ENCODE data around the gene SYT14. TPM values are rescaled to one million over a fixed set of nuclear protein-coding genes. Genes with fewer than 3 reads are reported as not detected.
A peak's percentile ranks its signal among the peaks of the same experiment; 100 is the strongest.

The SYT14 gene
- total RNA-seq, 1 experiment from 2014 or later = 12.0 TPM

DNA sequence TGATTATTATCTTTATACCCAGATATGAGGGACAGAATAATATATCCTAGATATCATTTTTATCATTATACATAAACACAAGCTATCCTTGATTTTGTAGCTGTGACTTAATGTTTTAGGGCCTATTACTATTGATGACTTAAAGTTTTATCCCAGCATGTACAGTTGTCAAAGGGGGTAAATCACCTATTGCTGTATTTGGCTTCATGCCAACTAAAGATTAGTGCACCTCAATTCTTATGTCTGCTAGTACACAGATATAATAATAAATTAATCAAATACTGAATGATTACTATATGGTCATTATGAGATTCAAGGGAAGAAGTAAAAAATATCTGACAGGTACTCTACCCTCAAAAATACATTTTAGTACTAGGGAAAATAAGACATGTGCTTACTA lies 84.0 kb downstream of the SYT14 start (continued):
- TF ChIP-seq MYBL2 (CRISPR knock-in tag; IDR thresholded peaks at IDR 0.05) = no peak
- TF ChIP-seq SP1 (CRISPR knock-in tag; conservative IDR thresholded peaks at IDR 0.05) = no peak
- TF ChIP-seq, protein P1, sequence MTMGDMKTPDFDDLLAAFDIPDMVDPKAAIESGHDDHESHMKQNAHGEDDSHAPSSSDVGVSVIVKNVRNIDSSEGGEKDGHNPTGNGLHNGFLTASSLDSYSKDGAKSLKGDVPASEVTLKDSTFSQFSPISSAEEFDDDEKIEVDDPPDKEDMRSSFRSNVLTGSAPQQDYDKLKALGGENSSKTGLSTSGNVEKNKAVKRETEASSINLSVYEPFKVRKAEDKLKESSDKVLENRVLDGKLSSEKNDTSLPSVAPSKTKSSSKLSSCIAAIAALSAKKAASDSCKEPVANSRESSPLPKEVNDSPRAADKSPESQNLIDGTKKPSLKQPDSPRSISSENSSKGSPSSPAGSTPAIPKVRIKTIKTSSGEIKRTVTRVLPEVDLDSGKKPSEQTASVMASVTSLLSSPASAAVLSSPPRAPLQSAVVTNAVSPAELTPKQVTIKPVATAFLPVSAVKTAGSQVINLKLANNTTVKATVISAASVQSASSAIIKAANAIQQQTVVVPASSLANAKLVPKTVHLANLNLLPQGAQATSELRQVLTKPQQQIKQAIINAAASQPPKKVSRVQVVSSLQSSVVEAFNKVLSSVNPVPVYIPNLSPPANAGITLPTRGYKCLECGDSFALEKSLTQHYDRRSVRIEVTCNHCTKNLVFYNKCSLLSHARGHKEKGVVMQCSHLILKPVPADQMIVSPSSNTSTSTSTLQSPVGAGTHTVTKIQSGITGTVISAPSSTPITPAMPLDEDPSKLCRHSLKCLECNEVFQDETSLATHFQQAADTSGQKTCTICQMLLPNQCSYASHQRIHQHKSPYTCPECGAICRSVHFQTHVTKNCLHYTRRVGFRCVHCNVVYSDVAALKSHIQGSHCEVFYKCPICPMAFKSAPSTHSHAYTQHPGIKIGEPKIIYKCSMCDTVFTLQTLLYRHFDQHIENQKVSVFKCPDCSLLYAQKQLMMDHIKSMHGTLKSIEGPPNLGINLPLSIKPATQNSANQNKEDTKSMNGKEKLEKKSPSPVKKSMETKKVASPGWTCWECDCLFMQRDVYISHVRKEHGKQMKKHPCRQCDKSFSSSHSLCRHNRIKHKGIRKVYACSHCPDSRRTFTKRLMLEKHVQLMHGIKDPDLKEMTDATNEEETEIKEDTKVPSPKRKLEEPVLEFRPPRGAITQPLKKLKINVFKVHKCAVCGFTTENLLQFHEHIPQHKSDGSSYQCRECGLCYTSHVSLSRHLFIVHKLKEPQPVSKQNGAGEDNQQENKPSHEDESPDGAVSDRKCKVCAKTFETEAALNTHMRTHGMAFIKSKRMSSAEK (CRISPR knock-in tag; IDR thresholded peaks at IDR 0.05; ENCODE audit: borderline replicate concordance) = no peak
- TF ChIP-seq, protein P2, sequence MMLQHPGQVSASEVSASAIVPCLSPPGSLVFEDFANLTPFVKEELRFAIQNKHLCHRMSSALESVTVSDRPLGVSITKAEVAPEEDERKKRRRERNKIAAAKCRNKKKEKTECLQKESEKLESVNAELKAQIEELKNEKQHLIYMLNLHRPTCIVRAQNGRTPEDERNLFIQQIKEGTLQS (CRISPR knock-in tag; conservative IDR thresholded peaks at IDR 0.05) = no peak
- no peak for TF ChIP-seq GABPB1 (CRISPR knock-in tag; IDR thresholded peaks at IDR 0.05)
- no peak for TF ChIP-seq MXD4 (CRISPR knock-in tag; IDR thresholded peaks at IDR 0.05; ENCODE audit: borderline replicate concordance)
- no peak for TF ChIP-seq SMAD3 (CRISPR knock-in tag; IDR thresholded peaks at IDR 0.05; ENCODE audit: borderline replicate concordance)
- TF ChIP-seq, protein P3, sequence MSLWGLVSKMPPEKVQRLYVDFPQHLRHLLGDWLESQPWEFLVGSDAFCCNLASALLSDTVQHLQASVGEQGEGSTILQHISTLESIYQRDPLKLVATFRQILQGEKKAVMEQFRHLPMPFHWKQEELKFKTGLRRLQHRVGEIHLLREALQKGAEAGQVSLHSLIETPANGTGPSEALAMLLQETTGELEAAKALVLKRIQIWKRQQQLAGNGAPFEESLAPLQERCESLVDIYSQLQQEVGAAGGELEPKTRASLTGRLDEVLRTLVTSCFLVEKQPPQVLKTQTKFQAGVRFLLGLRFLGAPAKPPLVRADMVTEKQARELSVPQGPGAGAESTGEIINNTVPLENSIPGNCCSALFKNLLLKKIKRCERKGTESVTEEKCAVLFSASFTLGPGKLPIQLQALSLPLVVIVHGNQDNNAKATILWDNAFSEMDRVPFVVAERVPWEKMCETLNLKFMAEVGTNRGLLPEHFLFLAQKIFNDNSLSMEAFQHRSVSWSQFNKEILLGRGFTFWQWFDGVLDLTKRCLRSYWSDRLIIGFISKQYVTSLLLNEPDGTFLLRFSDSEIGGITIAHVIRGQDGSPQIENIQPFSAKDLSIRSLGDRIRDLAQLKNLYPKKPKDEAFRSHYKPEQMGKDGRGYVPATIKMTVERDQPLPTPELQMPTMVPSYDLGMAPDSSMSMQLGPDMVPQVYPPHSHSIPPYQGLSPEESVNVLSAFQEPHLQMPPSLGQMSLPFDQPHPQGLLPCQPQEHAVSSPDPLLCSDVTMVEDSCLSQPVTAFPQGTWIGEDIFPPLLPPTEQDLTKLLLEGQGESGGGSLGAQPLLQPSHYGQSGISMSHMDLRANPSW (CRISPR knock-in tag; conservative IDR thresholded peaks at IDR 0.05; ENCODE audit: low read depth) = no peak

DNA sequence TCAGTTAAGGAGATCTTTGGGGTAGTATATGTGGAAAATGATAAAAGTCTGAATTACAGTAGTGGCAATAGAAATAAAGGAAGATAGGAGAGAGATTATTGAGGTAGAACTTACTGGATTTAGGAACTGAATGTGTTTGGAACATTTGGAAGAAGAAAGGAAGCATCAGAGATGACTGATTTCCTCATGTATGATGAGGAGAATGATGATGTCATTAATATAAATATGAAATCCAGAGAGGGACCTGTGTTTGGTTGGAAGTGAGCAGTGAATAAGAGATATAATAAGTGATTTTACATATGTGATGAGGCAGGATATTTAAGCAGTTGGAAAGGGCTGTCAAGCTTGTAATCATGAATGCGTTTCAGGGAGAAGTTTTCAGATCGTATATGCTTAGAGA lies 86.3 kb downstream of the SYT14 start:
- H3K9me3 Mint-ChIP-seq = peaks cover 7% of the 10 kb centered on the region
- no peak overlapping the region for H3K27ac Mint-ChIP-seq
- POLR2A ChIA-PET = no interaction called here
- H3K27me3 Mint-ChIP-seq (ENCODE audit: low read depth) = no peaks in the 10 kb centered on the region
- peaks cover 2% of the 10 kb centered on the region for H3K36me3 Mint-ChIP-seq
- CTCF ChIA-PET = no interaction called here
- TF ChIP-seq ZNF121 (CRISPR knock-in tag; IDR thresholded peaks at IDR 0.05) = no peak
- TF ChIP-seq, protein P4, sequence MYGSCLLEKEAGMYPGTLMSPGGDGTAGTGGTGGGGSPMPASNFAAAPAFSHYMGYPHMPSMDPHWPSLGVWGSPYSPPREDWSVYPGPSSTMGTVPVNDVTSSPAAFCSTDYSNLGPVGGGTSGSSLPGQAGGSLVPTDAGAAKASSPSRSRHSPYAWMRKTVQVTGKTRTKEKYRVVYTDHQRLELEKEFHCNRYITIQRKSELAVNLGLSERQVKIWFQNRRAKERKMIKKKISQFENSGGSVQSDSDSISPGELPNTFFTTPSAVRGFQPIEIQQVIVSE (CRISPR knock-in tag; IDR thresholded peaks at IDR 0.05; ENCODE audit: borderline replicate concordance) = no peak
- TF ChIP-seq, protein P5, sequence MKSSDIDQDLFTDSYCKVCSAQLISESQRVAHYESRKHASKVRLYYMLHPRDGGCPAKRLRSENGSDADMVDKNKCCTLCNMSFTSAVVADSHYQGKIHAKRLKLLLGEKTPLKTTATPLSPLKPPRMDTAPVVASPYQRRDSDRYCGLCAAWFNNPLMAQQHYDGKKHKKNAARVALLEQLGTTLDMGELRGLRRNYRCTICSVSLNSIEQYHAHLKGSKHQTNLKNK (CRISPR knock-in tag; IDR thresholded peaks at IDR 0.05) = no peak
- TF ChIP-seq ZNF416 (CRISPR knock-in tag; IDR thresholded peaks at IDR 0.05) = no peak
- ATAC-seq (no peak), DNase-seq (ENCODE audit: low spot score) (no peak)
- H3K4me1 Mint-ChIP-seq = no peaks in the 10 kb centered on the region
- H3K4me3 Mint-ChIP-seq = no peak overlapping the region

DNA sequence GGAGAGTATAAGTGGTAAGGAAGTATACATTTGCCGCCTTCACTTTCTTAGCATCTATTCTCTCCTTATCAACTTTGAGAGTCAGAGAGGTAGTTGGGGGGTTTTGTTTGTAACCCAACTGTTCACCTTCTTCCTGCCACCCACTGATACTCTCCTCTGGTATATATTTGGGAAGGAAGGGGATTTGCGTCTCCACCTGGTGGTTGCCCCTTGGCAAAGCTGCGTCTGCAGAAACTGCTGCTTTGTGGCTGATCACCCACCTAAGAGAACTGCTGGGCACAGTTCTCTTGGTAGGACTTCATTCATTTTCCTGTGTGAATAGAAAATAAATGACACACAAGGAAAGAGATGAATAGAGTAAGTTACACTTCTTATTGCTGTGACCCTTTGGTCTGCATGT lies 87.0 kb downstream of the SYT14 start:
- peaks cover 13% of the 10 kb centered on the region for H3K9me3 Mint-ChIP-seq
- H3K4me1 Mint-ChIP-seq = no peaks in the 10 kb centered on the region
- H3K27me3 Mint-ChIP-seq (ENCODE audit: low read depth) = no peaks in the 10 kb centered on the region
- no peak overlapping the region for H3K27ac Mint-ChIP-seq
- ChIA-PET POLR2A (no interaction called here), CTCF (interaction anchor here (1.0 to 2.3 kb wide), 3 partner anchors 125 to 165 kb away, joined by 3 to 9 read pairs (median 5); no protein-coding TSS in a partner anchor)
- no peak overlapping the region for H3K4me3 Mint-ChIP-seq
- no peak for TF ChIP-seq SMAD3 (CRISPR knock-in tag; IDR thresholded peaks at IDR 0.05; ENCODE audit: borderline replicate concordance)
- no peak for TF ChIP-seq ATF1 (CRISPR knock-in tag; IDR thresholded peaks at IDR 0.05)
- no peak for TF ChIP-seq SMAD4 (CRISPR knock-in tag; IDR thresholded peaks at IDR 0.05)
- TF ChIP-seq RELA (CRISPR knock-in tag; IDR thresholded peaks at IDR 0.05; ENCODE audit: borderline replicate concordance) = no peak
- TF ChIP-seq JUN (CRISPR knock-in tag; IDR thresholded peaks at IDR 0.05) = no peak
- no peak for TF ChIP-seq HMGA2 (CRISPR knock-in tag; IDR thresholded peaks at IDR 0.05)
- DNase-seq (ENCODE audit: low spot score) = peak; percentile 40
- ATAC-seq = peak; percentile 90
- peaks cover 8% of the 10 kb centered on the region for H3K36me3 Mint-ChIP-seq

All from WTC11 (cell line).